H1 (cell line): ENCODE measurements around the gene APLP2. TPM values are rescaled to one million over a fixed set of nuclear protein-coding genes. Genes with fewer than 3 reads are reported as not detected.

Experiments used
- BRCA1 ChIP-seq: IDR thresholded peaks from 2 replicates; pipeline ENCODE4 v1.6.1; 2012; ENCODE audit warnings: low read depth, low read length, improper control_type of control experiment
- CEBPB ChIP-seq: IDR thresholded peaks from 2 replicates; pipeline ENCODE4 v1.6.1; 2012; ENCODE audit warnings: low read depth, low read length
- CTBP2 ChIP-seq: IDR thresholded peaks from 2 replicates; pipeline ENCODE4 v1.7.0; 2011; ENCODE audit warnings: borderline replicate concordance, mild to moderate bottlenecking, moderate library complexity, mixed read lengths, low read length; ENCODE audit not compliant: insufficient read depth, insufficient read length
- GTF2F1 ChIP-seq: IDR thresholded peaks from 2 replicates; pipeline ENCODE4 v1.6.1; 2012; ENCODE audit warnings: low read depth, low read length, improper control_type of control experiment, borderline replicate concordance
- HDAC6 ChIP-seq: IDR thresholded peaks from one replicate; pipeline ENCODE4 v1.7.1; 2012; ENCODE audit warnings: low read depth, mild to moderate bottlenecking, inconsistent platforms, low read length, moderate library complexity
- SP4 ChIP-seq: IDR thresholded peaks from 2 replicates; pipeline ENCODE4 v1.6.1; 2012; ENCODE audit warnings: low read length, inconsistent platforms
- SUZ12 ChIP-seq: fragments of 200-600 bp; sonication (generic); IDR thresholded peaks from 2 replicates; pipeline ENCODE4 v1.6.1; 2012; ENCODE audit warnings: mild to moderate bottlenecking, inconsistent platforms, low read length, moderate library complexity, mixed read lengths
- polyA plus RNA-seq, 7 experiments: library from polyadenylated mRNA; depleted of rRNA in 3 of 7; stranded (reverse) in 5 of 7; unstranded in 2 of 7; fragments of >200 nt in 5 of 7; fragments of 200-250 nt in 2 of 7; gene quantifications; 1 replicate in 5 of 7; 2 replicates in 1 of 7; 4 replicates in 1 of 7; pipeline versions ENCODE4 v1.2.1 to v1.2.3, GENCODE V29; 2011 to 2013; ENCODE audit warnings: missing spikeins in 2 of 7, mixed read lengths in 2 of 7
- total RNA-seq: library from RNA; stranded (reverse); fragmentation: NEBNext Ultra II Directional; extraction: Animal tissue kit (Norgen Biotek cat#: 25700); gene quantifications from 2 replicates; pipeline ENCODE4 v1.2.1, GENCODE V29; 2021
- TF ChIP-seq, protein P1 (sequence below), 3 experiments: IDR thresholded peaks; 1 replicate in 2 of 3; 2 replicates in 1 of 3; pipeline versions ENCODE4 v1.5.1 to v1.6.1; 2011; ENCODE audit warnings: low read length in 3 of 3, mild to moderate bottlenecking in 3 of 3, inconsistent platforms in 2 of 3, low read depth in 1 of 3, moderate library complexity in 1 of 3; ENCODE audit not compliant: insufficient read depth in 1 of 3; ENCODE audit errors: control extremely low read depth in 1 of 3
- TF ChIP-seq, protein P2 (sequence below): IDR thresholded peaks from 2 replicates; pipeline ENCODE4 v1.6.1; 2012; ENCODE audit warnings: inconsistent platforms

APLP2 gene
- total and polyA plus RNA-seq, 2 of the 8 experiments (the other 6 are each of a cell fraction or from before 2014, with no cell fraction given) = 222 to 315 TPM

DNA sequence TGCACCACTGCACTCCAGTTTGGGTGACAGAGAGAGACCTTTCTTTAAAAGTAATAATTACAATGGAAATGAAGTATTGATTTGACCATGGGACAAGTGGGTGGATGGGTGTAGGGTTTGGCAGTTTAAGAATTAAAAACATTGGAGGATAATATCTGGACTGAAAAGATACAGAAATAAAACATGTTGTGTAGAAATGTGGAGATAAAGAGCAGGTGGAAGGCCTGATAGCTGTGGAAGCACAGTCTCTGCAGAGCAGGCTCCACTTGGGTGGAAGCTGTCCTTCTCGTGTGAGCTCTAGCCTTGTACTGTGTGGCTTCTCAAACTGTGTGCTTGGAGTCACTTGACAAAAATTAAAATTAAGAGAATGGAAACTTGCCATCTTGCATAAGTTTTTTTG lies 25.6 kb downstream of the APLP2 start (continued):
- TF ChIP-seq, protein P1, sequence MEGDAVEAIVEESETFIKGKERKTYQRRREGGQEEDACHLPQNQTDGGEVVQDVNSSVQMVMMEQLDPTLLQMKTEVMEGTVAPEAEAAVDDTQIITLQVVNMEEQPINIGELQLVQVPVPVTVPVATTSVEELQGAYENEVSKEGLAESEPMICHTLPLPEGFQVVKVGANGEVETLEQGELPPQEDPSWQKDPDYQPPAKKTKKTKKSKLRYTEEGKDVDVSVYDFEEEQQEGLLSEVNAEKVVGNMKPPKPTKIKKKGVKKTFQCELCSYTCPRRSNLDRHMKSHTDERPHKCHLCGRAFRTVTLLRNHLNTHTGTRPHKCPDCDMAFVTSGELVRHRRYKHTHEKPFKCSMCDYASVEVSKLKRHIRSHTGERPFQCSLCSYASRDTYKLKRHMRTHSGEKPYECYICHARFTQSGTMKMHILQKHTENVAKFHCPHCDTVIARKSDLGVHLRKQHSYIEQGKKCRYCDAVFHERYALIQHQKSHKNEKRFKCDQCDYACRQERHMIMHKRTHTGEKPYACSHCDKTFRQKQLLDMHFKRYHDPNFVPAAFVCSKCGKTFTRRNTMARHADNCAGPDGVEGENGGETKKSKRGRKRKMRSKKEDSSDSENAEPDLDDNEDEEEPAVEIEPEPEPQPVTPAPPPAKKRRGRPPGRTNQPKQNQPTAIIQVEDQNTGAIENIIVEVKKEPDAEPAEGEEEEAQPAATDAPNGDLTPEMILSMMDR (IDR thresholded peaks at IDR 0.05; ENCODE audit: control extremely low read depth in 1 of 3, insufficient read depth in 1 of 3, low read depth in 1 of 3, low read length in 3 of 3) = no peak
- TF ChIP-seq, protein P2, sequence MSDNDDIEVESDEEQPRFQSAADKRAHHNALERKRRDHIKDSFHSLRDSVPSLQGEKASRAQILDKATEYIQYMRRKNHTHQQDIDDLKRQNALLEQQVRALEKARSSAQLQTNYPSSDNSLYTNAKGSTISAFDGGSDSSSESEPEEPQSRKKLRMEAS = no peak
- TF ChIP-seq CTBP2 = no peak
- no peak for TF ChIP-seq SP4
- TF ChIP-seq CEBPB = no peak
- TF ChIP-seq GTF2F1 = no peak
- TF ChIP-seq BRCA1 = no peak
- no peak for TF ChIP-seq HDAC6
- TF ChIP-seq SUZ12 = no peak
